SKM-1 (cell line): ENCODE results near the gene TBC1D25.
A peak's percentile ranks its signal among the peaks of the same experiment; 100 is the strongest.
"Not testable (repeated sequence)": the region's sequence is repeated elsewhere in the genome, so short reads cannot be mapped to it uniquely, and the experiment has no call there.

Experiments
- DNase-seq: peaks from one replicate; lab custom pipeline; 2025; ENCODE audit not compliant: unreplicated experiment; lab: John Stamatoyannopoulos, UW

TBC1D25 gene

DNA sequence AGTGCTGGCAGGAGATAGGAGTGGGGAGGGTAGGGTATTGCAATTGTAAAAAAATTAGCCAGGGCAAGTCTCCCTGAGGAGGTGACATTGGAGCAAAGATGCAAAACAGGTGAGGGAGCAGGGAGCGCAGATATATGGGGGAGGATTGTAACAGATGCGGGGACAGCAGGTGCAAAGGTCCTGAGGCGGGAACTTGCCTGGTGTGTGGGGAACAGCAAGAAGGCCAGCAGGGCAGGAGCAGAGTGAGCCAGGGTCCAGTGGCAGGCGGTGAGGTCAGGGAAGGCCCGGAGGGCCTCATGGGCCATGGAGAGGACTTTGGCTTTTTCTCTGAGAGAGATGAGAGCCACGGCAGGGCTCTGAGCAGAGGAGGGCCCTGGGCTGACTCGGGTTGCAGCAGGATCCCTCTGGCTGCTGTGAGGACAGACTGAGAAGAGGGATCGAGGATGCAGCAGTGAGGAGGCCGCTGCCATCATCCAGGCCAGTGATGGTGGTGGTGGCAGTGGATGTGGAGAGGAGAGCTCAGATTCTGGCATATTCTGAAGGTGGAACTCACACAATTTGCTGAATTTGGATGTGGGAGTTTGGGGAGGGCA lies 24.6 kb upstream of the TBC1D25 start:
- DNase-seq, result no peak

DNA sequence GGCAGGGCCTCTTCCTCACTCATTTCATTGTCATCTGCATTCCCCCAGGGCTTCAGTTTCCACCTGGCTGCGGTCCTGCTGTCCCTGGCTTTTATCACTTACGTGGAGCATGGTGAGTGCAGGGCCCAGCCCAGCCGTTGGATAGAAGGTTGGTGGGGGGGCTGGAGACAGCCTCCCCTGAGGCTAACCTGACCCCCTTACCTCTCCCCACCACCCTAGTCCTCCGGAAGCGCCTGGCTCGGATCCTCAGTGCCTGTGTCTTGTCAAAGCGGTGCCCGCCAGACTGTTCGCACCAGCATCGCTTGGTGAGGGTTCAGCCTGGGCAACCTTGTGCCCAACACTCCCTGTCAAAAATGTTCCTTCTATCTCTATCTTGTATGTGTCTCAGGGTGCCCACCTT lies 23.7 kb upstream of the TBC1D25 start:
- DNase-seq, result no peak

DNA sequence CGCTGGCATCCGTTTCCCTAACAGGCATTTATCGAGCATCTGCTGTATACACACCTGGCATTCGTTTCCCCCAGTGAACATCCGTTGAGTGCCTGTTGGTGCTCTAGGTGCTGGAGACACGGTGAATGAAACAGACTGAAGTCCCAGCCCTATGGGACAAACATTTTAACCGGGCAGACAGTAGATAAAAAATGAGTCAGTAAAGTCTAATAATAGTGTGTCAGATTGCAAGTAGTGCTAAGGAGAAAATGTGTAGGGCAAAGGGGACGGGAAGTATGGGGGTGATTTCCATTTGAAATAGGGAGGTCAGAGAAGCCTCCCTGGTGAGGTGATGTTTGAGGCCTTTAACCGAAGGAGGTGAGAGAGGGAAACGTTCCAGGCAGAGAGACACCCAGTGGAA lies 23.2 kb upstream of the TBC1D25 start:
- no peak for DNase-seq

DNA sequence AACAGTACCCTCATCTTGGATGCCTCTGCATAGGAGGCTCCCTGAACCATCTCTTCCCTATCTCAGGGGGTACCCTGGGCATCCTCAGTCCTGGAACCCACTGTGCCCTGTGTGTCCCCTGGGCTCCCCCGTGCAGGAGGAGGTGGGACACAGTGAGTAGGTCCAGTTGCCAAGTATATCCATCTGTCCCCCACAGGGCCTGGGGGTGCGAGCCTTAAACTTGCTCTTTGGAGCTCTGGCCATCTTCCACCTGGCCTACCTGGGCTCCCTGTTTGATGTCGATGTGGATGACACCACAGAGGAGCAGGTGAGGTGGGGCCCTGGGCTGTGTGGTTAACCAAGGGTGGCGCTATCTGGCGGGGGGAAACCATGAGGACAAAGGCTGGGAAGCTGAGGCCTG lies 22.5 kb upstream of the TBC1D25 start:
- no peak for DNase-seq

DNA sequence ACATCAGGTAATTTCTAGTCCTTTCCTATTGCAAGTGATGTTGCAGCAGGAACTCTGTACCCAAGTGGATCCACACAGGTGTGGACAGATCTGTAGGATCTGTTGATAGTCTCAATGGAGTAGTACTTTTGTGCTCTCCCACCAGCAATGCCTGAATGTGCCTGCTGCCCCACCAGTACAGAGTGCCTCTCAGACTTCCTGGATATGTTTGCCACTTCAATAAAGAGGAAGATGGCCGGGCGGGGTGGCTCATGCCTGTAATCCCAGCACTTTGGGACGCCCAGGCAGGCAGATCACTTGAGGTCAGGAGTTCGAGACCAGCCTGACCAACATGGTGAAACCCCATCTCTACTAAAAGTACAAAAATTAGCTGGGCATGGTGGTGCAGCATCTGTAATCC lies 20.0 kb upstream of the TBC1D25 start:
- DNase-seq, result not testable (repeated sequence)

DNA sequence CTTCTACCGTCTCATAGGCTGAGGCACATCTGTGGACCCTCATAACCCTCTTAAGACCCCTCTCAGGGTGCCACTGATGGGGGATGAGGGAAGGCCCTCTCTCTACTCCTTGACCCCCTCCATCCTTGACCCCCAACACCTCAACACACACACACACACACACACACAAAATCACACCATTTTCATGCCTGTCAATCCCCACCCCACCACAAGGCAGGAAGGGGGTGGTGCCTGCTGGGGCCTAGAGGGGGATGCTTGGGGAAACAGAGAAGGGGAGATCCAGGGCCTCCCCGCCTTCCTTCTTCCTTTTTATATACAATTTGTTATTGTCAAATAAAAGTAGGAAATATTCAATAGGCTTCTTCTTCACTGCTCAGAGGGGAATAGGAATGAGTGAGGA lies 19.1 kb upstream of the TBC1D25 start:
- DNase-seq, result no peak

DNA sequence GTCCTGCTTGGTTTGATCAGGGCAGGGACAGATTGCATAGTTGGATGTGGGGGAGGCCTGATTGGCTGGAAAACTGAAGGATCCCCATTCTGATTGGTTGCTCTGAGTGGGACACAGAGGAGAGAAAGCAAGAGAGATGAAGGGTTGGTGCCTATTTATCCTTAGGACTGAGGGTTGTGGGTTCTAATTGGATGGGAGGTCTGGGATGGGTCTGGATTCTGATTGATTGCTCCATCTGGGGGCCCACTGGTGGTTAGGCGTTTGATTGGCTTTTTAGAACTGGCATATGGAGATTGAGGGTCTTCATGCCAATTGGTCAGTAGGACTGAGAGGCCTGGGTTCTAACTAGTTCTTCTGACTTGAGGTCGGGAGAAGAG lies 18.6 kb upstream of the TBC1D25 start:
- DNase-seq, result no peak

DNA sequence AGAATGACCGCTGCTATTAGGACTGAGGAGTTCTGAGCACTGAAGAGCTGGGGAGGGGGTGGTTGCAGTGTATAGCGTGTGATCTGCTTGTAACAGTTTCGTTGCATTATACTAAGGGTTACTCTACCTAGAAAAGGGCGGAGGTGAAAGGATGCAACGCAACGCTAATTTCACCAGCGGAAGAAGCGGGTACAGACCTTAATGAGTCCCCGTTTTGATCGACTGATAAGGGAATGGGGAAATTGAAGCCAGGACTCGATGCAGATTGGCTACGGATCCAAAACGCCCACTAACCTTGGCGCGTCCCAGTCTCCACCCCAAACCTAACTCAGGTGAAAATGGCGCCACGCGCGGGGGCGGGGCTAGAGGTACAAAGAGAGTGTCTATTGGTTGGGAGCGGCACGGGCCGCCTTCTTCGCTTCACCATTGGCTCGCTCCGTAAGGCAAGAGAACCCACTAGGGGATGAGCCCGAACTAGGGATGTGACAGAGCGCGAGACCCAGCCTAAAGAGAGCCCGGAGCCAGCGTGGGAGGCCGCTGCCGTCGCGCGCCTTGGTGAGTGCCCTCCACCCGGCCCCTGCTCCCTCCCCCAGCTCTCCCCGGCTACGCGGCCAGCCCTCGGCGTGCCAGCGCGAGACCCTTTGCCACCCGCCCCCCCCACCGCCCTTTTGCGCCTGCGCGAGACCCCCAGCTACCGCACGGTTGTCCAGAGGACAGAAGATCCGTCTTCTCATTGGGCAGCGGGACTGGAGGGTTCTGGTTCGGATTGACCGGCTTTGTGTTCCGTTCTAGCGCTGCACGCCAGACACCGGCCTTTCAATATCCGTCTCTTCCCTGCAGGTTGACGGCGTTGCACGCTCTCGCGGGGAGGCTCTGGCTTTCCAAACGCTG lies 17.9 kb upstream of the TBC1D25 start, which contains the start of gene EBP:
Gene EBP (plus strand): TSS at position 456 of the 891 bp plus-strand sequence. CDS start 1,964 bp downstream, outside the sequence.
- DNase-seq, result peak; percentile 61

DNA sequence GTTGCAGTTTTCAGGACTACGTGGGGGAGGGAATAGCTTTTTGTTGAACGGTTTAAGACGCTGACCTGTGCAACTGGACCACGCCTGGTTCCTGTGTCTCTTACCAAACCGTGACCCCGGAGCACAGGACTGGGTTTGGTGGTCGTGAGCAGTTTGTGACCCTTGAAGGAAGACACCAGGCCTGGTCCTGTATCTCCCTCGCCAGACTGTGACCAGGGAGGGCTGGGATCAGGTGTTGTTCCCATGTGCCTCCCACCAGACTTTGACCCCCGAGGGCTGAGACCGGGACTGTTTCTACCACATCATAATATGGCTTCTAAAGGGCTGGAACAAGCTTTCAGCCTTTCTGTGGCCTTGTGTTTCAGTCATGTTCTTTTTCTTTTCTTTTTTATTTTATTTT lies 17.2 kb upstream of the TBC1D25 start:
- DNase-seq, result no peak

DNA sequence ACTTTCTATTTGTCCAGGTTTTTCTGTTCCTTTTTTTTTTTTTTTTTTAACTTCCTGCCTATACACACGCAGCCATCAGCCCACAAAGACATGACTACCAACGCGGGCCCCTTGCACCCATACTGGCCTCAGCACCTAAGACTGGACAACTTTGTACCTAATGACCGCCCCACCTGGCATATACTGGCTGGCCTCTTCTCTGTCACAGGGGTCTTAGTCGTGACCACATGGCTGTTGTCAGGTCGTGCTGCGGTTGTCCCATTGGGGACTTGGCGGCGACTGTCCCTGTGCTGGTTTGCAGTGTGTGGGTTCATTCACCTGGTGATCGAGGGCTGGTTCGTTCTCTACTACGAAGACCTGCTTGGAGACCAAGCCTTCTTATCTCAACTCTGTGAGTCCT lies 15.8 kb upstream of the TBC1D25 start:
- no peak for DNase-seq

DNA sequence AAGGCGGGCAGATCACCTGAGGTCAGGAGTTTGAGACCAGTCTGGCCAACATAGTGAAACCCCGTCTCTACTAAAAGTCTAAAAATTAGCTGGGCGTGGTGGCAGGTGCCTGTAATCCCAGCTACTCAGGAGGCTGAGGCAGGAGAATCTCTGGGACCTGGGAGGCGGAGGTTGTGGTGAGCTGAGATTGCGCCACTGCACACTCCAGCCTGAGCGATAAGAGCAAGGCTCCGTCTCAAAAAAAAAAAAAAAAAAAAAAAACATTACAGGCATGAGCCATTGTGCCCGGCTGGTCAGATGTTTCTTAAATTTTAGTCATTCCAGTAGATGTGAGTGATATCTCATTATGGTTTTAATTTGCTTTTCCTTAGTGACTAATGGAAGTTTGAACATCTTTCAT lies 13.7 kb upstream of the TBC1D25 start:
- not testable (repeated sequence) for DNase-seq

DNA sequence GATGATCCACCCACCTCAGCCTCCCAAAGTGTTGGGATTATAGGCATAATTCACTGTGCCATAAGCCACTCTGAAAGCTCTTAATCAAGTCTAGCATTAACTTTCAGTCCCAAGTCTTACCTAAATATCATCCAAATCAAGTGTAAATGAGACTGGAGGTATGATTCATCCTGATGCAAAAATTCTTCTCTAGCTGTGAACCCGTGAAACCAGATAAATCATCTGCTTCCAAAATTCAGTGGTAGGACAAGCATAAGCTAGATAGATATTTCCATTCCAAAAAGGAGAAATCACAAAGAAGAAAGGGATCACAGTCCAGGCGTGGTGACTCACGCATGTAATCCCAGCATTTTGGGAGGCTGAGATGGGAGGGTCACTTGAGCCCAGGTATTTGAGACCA lies 8.8 kb upstream of the TBC1D25 start:
- no peak for DNase-seq

DNA sequence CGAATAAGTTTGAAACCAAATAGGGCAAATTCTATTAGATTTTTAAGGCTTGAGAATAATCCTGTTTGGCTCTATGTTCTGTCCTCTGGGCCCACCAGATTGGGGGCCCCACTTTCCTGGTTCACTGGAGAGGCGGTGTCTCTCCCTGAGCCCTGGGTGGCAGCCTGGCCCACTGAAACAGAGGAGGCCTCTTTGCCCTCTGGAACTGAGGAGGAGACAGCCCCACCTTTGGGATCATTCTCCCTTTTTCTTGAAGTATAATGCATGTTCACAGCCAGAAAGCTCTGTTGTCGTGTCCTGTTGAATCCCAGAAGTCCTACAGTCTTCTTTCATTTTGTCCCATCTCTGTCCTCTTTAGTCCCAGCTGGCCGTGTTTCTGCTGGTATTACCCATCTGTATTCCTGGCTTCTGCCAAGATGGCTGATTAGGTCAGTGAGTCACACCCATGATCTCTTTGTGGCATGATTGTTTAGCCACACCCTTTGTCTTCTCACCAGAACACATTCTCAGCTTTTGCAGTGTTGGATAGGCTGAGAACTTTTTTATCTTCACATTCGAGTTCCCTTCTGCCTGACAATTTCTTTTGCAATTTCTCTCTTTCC lies 8.1 kb upstream of the TBC1D25 start:
- DNase-seq, result no peak

DNA sequence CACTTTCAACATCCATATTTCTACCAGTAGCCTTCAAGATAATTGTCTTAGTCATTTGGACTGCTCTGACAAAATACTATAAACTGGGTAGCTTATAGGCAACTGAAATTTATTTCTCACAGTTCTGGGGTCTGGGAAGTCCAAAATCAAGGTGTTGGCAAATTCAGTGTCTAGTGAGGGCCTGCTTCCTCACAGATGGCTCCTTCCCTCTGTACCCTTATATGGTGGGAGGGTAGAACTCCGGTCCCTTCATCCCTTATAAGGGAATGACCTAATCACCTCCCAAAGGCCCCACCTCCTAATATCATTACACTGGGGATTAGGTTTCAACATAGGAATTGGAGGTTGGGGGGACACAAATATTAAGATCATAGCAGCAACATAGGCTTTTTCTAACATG lies 7.4 kb upstream of the TBC1D25 start:
- DNase-seq, result no peak

DNA sequence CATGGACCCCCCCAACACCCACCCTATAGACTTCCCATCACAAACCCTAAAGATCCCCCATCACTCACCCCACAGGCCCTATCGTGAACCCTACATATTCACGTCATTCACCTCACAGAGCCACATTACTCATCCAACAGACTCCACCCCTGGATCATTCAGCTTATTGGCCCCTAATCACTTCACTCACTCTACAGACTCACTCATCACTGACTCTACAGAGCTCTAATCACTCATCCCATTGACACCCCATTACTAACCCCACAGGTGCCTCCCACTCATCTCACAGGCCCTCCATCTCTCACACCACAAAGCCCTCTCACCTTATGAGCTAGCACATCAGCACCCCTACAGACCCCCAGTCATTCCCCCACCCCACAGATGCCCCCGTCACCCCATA lies 6.3 kb upstream of the TBC1D25 start:
- no peak for DNase-seq

DNA sequence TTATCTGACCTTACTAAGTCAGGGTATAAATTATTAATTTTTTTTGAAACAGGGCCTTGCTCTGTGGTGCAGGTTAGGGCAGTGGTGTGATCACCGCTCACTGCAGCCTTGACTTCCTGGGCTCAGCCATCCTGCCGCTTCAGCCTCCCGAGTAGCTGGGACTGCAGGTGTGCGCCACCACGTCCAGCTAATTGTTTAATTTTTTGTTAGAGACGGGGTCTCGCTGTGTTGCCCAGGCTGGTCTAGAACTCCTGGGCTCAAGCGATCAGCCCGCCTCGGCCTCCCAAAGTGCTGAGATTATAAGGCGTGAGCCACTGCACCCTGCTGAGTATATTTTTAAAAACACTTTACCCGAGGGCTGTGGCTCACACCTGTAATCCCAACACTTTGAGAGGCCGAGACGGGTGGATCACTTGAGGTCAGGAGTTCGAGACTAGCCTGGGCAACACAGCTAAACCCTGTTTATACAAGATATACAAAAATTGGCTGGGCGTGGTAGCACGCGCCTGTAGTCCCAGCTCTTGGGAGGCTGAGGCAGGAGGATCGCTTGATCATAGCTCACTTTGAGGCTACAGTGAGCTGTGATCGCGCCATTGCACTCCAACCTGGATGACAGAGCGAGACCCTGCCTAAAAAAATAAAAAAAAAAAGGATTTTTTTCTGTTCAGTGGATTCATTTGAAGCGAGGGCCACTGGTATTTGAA lies 721 bp upstream of the TBC1D25 start:
- DNase-seq, result no peak

DNA sequence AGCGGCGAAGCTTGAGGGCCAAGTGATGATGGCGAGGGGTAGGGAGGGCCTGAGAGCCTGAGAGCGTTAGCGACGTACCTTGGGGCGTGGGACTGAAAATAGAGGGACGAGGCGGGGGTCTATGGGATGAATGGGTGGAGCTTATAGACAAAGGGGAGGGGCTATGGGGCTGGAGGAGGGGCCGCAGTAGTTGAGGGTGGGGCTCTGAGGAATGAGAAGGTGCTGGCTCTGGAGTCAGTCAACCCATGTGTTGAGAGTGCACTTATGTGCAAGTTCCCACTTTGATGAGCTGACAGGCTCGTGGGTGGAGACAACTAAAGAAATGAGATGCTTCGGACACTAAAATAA lies 488 bp downstream of the TBC1D25 start:
- DNase-seq, result no peak

DNA sequence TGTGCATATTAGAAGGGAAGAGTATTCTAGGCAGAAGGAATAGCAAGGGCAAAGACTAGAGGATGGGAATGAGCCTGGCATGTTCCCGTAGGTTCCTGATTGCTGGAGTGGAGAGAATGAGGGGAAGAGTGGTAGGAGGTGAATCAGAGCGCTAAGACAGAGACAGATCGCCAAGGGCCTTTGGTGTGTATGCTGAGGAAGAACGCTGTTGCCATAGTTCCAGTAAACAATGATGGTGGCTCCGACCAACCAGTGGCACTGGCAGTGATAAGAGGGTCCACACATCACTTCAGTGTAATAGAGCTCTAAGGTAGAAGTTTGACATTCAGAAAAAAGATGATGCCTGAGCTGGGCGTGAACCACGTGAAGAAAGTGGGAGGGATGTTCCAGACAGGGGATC lies 966 bp downstream of the TBC1D25 start:
- DNase-seq, result no peak

DNA sequence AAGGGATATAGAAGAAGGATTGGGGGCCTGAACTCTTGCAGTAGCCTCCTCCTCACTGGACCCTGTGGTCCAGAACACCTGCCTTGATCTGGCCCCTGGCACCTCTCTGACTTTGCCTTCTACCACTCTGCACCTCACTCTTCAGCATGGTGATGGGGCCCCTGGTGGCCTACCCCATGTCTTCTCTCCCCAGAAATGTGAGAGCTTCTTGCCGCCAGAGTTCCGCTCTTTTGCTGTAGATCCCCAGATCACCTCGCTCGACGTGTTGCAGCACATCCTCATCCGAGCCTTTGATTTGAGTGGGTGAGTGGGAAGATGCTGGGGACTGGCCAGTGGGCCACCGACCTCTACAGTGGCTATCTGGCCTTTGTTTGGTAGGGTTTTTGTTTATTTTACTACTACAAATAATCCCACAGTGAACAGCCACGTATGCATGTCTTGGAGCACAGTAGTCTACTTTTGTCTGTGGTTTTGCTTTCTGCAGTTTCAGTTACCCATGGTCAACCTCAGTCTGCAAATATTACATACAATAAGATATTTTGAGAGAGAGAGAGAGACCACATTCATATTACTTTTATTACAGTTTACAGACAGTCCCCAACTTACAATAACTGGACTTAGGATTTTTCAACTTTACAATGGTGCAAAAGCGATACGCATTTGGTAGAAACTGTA lies 1.8 kb downstream of the TBC1D25 start:
- DNase-seq, result no peak

DNA sequence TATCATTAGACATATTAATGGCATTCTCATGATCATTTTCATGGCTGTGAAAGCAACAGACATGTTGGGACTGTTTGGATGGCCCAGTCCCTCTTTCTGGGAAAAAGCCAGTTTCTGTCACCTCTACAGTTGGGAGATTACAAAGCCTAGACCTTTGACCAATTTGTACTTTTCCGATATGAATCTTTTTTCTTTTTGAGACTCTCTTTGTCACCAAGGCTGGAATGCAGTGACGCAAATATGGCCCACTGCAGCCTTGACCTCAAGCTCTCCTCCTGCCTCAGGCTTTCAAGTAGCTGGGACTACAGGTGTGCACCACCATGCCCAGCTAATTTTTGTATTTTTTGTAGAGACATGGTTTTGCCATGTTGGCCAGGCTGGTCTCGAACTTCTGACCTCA lies 9.4 kb downstream of the TBC1D25 start:
- no peak for DNase-seq

DNA sequence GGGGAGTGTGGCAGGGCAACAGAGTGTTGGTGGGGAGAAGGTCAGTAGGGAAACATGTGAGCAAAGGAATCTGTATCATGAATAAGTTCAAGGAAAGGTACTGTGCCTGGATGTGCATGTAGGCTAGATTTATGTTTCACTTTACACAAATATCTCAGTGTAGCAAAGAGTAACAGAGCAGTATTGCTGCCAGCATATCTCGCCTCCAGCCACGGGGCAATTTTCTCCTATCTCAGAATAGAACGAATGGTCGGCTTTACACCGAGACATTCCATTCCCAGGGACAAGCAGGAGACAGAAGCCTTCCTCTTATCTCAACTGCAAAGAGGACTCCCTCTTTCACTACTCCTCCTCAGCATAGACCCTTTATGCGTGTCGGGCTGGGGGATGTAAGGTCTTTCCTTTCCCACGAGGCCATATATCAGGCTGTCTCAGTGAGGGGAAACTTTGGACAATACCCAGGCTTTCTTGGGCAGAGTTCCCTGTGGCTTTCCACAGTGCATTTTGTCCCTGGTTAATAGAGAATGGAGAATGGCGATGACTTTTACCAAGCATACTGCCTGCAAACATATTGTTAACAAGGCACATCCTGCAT lies 16.3 kb downstream of the TBC1D25 start:
- DNase-seq, result not testable (repeated sequence)
